ENCODE results near the gene HOGA1.

Gene HOGA1

DNA sequence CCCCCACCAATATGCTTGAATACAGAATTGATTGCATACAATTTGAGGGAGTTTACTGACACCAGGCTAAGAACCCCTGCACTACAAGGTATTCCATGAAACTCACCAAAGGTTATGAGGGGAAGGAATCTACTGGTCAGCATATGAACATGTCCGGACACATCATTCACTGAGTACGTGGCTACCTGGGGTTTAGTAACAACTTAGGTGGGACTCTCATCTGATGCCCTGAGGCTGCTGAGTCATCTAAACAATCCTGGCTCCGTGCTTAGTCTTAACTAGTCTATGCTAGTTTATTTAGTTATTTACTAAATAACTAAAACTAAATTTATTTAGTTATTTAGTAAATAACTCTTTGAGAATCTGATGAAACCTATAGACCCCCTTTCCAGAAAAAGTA, 67.6 kb downstream of the HOGA1 start:
- FAIRE-seq = no peak

DNA sequence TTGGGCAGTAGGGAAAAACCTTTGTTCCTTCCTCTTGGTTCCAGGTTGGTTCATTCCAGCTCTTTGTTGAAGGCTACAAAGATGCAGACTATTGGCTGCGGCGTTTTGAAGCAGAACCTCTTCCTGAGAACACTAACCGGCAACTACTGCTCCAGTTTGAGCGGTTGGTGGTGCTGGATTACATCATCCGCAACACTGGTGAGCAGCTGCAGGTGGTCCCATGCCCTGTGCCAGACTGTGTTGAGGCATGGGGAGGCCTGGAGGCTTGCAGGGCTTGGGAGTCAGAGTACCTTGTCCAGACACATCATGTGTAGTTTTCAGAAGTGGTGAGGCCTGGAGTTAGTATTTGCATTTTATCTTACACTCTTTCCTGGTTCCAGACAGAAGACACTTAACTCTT, 72.6 kb downstream of the HOGA1 start:
- no peak for FAIRE-seq

DNA sequence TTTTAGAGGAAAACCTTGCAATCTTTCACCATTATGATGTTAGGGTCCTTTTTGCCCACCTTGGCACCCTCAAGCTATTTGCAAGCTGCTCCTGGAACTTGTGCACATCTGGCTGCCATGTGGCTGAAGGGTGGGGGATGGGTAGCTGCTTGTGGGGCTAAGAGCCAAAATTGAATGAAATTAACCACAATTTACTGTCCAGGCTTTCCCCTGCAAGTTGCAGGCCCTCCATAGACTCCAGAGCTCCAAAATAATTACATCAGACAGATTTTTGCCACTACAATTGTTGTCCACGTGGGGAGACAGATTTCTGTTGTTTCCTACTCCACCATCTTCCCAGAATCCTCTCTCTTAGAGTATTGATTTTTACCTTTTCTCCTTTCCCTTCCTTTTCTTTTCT, 75.4 kb downstream of the HOGA1 start:
- no peak for FAIRE-seq
